HL-60 (cell line): Measurements from ENCODE around the gene MIPOL1.

Source experiments
- GABPA ChIP-seq: IDR thresholded peaks from 2 replicates; pipeline ENCODE4 v1.6.1; 2012; ENCODE audit warnings: low read depth
- POLR2AphosphoS5 ChIP-seq: IDR thresholded peaks from 2 replicates; pipeline ENCODE4 v1.6.1; 2012; ENCODE audit warnings: low read depth
- TF ChIP-seq, protein P1 (sequence below): IDR thresholded peaks from one replicate; pipeline ENCODE4 v1.5.1; 2011; ENCODE audit warnings: low read length, control low read depth, inconsistent platforms; ENCODE audit not compliant: insufficient read depth

DNA sequence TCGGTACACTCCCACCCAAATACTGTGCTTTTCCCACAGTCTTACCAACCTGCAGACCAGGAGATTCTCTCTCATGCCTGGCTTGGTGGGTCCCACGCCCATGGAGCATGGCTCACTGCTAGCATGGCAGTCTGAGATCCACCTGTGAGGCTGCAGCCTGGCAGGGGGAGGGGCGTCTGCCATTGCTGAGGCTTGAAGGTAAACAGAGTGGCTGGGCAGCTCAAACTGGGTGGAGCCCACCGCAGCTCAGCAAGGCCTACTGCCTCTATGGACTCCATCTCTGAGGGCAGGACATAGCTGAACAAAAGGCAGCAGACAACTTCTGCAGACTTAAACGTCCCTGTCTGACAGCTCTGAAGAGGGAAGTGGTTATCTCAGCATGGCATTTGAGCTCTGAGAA lies 304.1 kb downstream of the MIPOL1 start:
- TF ChIP-seq, protein P1, sequence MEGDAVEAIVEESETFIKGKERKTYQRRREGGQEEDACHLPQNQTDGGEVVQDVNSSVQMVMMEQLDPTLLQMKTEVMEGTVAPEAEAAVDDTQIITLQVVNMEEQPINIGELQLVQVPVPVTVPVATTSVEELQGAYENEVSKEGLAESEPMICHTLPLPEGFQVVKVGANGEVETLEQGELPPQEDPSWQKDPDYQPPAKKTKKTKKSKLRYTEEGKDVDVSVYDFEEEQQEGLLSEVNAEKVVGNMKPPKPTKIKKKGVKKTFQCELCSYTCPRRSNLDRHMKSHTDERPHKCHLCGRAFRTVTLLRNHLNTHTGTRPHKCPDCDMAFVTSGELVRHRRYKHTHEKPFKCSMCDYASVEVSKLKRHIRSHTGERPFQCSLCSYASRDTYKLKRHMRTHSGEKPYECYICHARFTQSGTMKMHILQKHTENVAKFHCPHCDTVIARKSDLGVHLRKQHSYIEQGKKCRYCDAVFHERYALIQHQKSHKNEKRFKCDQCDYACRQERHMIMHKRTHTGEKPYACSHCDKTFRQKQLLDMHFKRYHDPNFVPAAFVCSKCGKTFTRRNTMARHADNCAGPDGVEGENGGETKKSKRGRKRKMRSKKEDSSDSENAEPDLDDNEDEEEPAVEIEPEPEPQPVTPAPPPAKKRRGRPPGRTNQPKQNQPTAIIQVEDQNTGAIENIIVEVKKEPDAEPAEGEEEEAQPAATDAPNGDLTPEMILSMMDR: no peak
- TF ChIP-seq POLR2AphosphoS5: no peak
- TF ChIP-seq GABPA: no peak
